SK-N-SH treated with all-trans-retinoic acid at 6 μM for 48 hours (cell line): Measurements from ENCODE around the gene MFSD11.

Experiments used
- ATAC-seq: fragments of 200-7000 bp; cut with Tn5 transposase; 3 replicates; pipeline ENCODE4 v1.9.1; 2020; ENCODE audit warnings: mild to moderate bottlenecking, moderate library complexity
- ARNTL ChIP-seq: fragments of 450-650 bp; formaldehyde crosslinking; IDR thresholded peaks from 2 replicates; pipeline ENCODE4 v1.5.0; 2020; ENCODE audit warnings: low read depth, mild to moderate bottlenecking, moderate library complexity, borderline replicate concordance
- BACH2 ChIP-seq: fragments of 250-450 bp; sonication (Bioruptor Pico); IDR thresholded peaks from 2 replicates; pipeline ENCODE4 v1.9.0; 2021; ENCODE audit warnings: mild to moderate bottlenecking, borderline replicate concordance
- CSDC2 ChIP-seq: fragments of 250-450 bp; sonication (Bioruptor Pico); IDR thresholded peaks from 2 replicates; pipeline ENCODE4 v1.5.0; 2020; ENCODE audit warnings: mild to moderate bottlenecking, moderate library complexity
- GLIS3 ChIP-seq: fragments of 250-450 bp; sonication (Bioruptor Pico); IDR thresholded peaks from 2 replicates; pipeline ENCODE4 v1.5.0; 2020; ENCODE audit warnings: mild to moderate bottlenecking, moderate library complexity
- ISL1 ChIP-seq: fragments of 250-450 bp; sonication (Bioruptor Pico); IDR thresholded peaks from 2 replicates; pipeline ENCODE4 v2.1.2; 2022; ENCODE audit warnings: mild to moderate bottlenecking, moderate library complexity
- OSR1 ChIP-seq: fragments of 250-450 bp; sonication (Bioruptor Pico); IDR thresholded peaks from 2 replicates; pipeline ENCODE4 v1.8.0; 2022; ENCODE audit warnings: moderate library complexity, mild to moderate bottlenecking, inconsistent platforms
- PPARA ChIP-seq: fragments of 250-450 bp; sonication (Bioruptor Pico); IDR thresholded peaks from 2 replicates; pipeline ENCODE4 v1.5.0; 2020; ENCODE audit warnings: mild to moderate bottlenecking, borderline replicate concordance
- SNAI2 ChIP-seq: fragments of 250-450 bp; sonication (Bioruptor Pico); IDR thresholded peaks from 2 replicates; pipeline ENCODE4 v1.5.0; 2020; ENCODE audit warnings: mild to moderate bottlenecking, moderate library complexity
- TCF4 ChIP-seq: fragments of 250-450 bp; sonication (Bioruptor Pico); IDR thresholded peaks from 2 replicates; pipeline ENCODE4 v1.8.0; 2021; ENCODE audit warnings: mild to moderate bottlenecking, moderate library complexity, borderline replicate concordance
- TOX ChIP-seq: fragments of 250-450 bp; sonication (Bioruptor Pico); IDR thresholded peaks from 2 replicates; pipeline ENCODE4 v1.8.0; 2021; ENCODE audit warnings: mild to moderate bottlenecking, moderate library complexity, borderline replicate concordance
- ZC3H10 ChIP-seq: fragments of 250-450 bp; sonication (Bioruptor Pico); IDR thresholded peaks from 2 replicates; pipeline ENCODE4 v1.5.1; 2021; ENCODE audit warnings: mild to moderate bottlenecking, moderate library complexity
- ZFP30 ChIP-seq: fragments of 450-650 bp; formaldehyde crosslinking; IDR thresholded peaks from 2 replicates; pipeline ENCODE4 v1.5.0; 2022; ENCODE audit warnings: mild to moderate bottlenecking, moderate library complexity
- ZNF70 ChIP-seq: fragments of 450-650 bp; formaldehyde crosslinking; IDR thresholded peaks from 2 replicates; pipeline ENCODE4 v1.5.0; 2020; ENCODE audit warnings: mild to moderate bottlenecking, moderate library complexity
- ZNF8 ChIP-seq: fragments of 450-650 bp; formaldehyde crosslinking; IDR thresholded peaks from 2 replicates; pipeline ENCODE4 v1.5.0; 2020; ENCODE audit warnings: mild to moderate bottlenecking, moderate library complexity
- TF ChIP-seq, protein P1 (sequence below): fragments of 250-450 bp; sonication (Bioruptor Pico); IDR thresholded peaks from 2 replicates; pipeline ENCODE4 v1.8.0; 2021; ENCODE audit warnings: low read depth, mild to moderate bottlenecking, moderate library complexity, borderline replicate concordance
- TF ChIP-seq, protein P2 (sequence below): fragments of 250-450 bp; sonication (Bioruptor Pico); IDR thresholded peaks from 2 replicates; pipeline ENCODE4 v1.5.0; 2020; ENCODE audit warnings: mild to moderate bottlenecking, moderate library complexity
- TF ChIP-seq, protein P3 (sequence below): fragments of 250-450 bp; sonication (Bioruptor Pico); IDR thresholded peaks from 2 replicates; pipeline ENCODE4 v1.5.1; 2020; ENCODE audit warnings: low read depth, mild to moderate bottlenecking, moderate library complexity
- TF ChIP-seq, protein P4 (sequence below): fragments of 250-450 bp; sonication (Bioruptor Pico); IDR thresholded peaks from 2 replicates; pipeline ENCODE4 v1.5.1; 2021; ENCODE audit warnings: mild to moderate bottlenecking, moderate library complexity
- TF ChIP-seq, protein P5 (sequence below): fragments of 250-450 bp; sonication (Bioruptor Pico); IDR thresholded peaks from 2 replicates; pipeline ENCODE4 v1.8.0; 2020; ENCODE audit warnings: mild to moderate bottlenecking, moderate library complexity, borderline replicate concordance

Gene MFSD11

DNA sequence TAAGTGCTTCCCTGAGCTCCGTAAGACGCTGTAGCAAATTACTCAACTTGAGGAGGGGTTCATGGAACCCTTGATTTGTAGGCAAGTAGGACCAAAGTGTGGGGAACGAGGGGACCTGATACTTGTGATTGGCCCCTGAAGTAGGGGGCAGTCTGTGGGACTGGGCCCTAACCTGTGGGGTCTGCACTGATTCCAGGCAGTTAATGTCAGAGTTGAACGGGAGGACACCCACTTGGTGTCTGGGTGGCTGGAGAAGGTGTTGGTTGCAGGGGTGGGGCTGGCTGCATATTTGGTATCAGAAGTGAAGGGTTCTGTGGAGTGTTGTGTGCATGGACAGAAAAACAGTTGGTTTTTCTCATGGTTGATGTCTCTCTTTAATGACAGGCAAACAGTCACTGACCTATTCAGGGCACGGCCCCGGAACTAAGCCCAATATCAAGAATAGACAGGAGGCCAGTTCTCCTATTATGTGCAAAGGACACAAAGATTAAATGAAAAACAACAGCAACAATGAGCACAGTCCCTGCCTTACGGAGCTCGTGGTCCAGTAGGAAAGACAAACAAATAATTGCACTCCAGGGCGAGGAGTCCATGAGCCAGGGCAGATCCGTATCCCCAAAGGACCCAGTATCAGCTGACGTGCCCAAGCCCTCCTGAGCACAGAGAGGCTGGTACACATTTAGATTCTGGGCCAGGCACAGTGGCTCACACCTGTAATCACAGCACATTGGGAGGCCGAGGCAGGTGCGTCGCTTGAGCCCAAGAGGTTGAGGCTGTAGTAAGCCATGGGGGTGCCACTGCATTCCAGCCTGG is 46.3 kb upstream of the MFSD11 start:
- TF ChIP-seq ARNTL (CRISPR knock-in tag), result no peak
- no peak for TF ChIP-seq TOX (CRISPR knock-in tag)
- no peak for TF ChIP-seq ZC3H10 (CRISPR knock-in tag)
- no peak for TF ChIP-seq ISL1 (CRISPR knock-in tag)
- TF ChIP-seq OSR1 (CRISPR knock-in tag), result no peak
- TF ChIP-seq, all 23 proteins: peak for 0
- no peak for ATAC-seq

DNA sequence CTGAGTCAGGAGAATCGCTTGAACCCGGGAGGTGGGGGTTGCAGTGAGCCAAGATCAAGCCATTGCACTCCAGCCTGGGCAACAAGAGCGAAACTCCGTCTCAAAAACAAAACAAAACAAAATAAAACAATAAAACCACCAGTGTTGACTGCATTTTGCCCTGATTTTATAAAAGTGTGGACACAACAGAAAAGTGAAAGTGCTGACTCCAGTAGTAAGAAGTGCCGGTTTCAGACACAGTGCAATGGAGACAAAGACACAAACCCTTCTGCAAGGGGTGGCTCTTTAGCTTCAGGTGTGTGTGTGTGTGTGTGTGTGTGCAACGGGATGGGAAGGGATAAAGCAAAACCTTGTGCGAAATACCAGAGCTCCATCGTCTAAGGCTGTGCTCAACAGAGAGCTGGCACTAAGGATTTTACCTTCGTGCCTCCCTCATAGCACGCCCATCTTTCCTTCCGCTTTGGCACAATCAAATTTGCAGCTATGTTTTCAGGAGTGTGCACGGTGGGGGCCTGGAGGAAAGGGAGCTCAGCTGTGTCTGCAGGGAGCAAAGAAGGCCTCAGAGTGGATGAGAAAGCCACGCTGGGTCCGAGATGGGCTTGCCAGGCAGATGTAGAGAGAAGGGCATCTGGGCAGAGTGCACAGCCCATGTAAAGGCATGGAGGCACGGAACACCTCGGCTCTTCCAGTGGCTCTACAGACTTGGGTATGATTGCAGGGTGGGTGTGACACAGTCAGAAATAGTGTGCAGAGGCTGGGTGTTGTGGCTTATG is 42.7 kb upstream of the MFSD11 start:
- ATAC-seq, result no peak
- TF ChIP-seq ZNF8 (CRISPR knock-in tag), result no peak
- no peak for TF ChIP-seq PPARA (CRISPR knock-in tag)
- TF ChIP-seq ARNTL (CRISPR knock-in tag), result no peak
- TF ChIP-seq ISL1 (CRISPR knock-in tag), result no peak
- TF ChIP-seq ZFP30, result no peak
- no peak for TF ChIP-seq OSR1 (CRISPR knock-in tag)

DNA sequence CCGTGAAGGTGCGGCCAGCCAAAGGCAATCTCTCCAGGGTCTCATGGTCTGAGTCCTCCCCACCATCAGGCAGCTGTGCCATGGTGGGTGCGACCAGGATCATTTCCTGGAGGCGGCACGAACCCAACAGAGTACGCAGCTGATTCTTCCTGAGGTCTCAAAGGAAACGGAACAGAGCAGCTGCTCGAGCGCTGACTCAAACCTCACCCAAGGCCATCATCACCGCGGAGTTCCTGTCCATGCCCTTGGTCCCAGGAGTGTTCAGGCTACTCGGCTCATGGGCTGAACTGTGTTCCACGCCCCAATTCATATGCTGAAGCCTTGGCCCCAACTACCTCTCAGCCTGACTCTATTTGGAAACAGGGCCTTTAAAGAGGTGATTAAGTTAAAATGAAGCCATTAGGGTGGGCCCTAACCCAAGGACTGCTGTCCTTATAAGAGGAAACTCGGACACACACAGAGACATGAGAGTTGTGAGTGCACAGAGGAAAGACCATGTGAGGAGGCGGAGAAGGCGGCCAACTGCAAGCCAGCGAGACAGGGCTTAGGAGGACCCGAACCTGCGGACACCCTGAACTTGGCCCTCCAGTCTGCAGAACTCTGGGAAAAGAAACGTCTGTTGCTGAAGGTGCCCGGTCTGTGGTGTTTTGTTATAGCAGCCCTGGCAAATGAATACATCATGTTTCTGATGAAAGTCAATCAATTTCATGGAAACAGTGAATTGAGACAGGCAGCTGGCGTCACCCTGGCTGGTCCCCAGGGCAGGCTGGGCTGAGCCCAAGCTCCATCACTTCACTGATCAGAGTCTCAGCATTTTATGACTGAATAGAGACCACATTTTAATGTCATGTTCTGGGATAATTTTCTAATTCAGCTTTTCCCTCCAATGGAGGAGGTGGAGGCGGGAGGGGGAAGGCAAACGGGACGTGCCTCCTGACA is 40.9 kb upstream of the MFSD11 start:
- no peak for TF ChIP-seq GLIS3 (CRISPR knock-in tag)
- TF ChIP-seq, protein P1, sequence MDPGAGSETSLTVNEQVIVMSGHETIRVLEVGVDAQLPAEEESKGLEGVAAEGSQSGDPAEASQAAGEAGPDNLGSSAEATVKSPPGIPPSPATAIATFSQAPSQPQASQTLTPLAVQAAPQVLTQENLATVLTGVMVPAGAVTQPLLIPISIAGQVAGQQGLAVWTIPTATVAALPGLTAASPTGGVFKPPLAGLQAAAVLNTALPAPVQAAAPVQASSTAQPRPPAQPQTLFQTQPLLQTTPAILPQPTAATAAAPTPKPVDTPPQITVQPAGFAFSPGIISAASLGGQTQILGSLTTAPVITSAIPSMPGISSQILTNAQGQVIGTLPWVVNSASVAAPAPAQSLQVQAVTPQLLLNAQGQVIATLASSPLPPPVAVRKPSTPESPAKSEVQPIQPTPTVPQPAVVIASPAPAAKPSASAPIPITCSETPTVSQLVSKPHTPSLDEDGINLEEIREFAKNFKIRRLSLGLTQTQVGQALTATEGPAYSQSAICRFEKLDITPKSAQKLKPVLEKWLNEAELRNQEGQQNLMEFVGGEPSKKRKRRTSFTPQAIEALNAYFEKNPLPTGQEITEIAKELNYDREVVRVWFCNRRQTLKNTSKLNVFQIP (CRISPR knock-in tag), result no peak
- TF ChIP-seq SNAI2 (CRISPR knock-in tag), result no peak
- TF ChIP-seq, protein P2, sequence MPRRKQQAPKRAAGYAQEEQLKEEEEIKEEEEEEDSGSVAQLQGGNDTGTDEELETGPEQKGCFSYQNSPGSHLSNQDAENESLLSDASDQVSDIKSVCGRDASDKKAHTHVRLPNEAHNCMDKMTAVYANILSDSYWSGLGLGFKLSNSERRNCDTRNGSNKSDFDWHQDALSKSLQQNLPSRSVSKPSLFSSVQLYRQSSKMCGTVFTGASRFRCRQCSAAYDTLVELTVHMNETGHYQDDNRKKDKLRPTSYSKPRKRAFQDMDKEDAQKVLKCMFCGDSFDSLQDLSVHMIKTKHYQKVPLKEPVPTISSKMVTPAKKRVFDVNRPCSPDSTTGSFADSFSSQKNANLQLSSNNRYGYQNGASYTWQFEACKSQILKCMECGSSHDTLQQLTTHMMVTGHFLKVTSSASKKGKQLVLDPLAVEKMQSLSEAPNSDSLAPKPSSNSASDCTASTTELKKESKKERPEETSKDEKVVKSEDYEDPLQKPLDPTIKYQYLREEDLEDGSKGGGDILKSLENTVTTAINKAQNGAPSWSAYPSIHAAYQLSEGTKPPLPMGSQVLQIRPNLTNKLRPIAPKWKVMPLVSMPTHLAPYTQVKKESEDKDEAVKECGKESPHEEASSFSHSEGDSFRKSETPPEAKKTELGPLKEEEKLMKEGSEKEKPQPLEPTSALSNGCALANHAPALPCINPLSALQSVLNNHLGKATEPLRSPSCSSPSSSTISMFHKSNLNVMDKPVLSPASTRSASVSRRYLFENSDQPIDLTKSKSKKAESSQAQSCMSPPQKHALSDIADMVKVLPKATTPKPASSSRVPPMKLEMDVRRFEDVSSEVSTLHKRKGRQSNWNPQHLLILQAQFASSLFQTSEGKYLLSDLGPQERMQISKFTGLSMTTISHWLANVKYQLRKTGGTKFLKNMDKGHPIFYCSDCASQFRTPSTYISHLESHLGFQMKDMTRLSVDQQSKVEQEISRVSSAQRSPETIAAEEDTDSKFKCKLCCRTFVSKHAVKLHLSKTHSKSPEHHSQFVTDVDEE, result no peak
- TF ChIP-seq ZNF8 (CRISPR knock-in tag), result no peak
- TF ChIP-seq TCF4, result no peak
- TF ChIP-seq ARNTL (CRISPR knock-in tag), result no peak
- no peak for TF ChIP-seq BACH2
- TF ChIP-seq, protein P3, sequence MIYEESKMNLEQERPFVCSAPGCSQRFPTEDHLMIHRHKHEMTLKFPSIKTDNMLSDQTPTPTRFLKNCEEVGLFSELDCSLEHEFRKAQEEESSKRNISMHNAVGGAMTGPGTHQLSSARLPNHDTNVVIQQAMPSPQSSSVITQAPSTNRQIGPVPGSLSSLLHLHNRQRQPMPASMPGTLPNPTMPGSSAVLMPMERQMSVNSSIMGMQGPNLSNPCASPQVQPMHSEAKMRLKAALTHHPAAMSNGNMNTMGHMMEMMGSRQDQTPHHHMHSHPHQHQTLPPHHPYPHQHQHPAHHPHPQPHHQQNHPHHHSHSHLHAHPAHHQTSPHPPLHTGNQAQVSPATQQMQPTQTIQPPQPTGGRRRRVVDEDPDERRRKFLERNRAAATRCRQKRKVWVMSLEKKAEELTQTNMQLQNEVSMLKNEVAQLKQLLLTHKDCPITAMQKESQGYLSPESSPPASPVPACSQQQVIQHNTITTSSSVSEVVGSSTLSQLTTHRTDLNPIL (CRISPR knock-in tag), result no peak
- TF ChIP-seq PPARA (CRISPR knock-in tag), result no peak
- TF ChIP-seq CSDC2, result no peak
- TF ChIP-seq, protein P4, sequence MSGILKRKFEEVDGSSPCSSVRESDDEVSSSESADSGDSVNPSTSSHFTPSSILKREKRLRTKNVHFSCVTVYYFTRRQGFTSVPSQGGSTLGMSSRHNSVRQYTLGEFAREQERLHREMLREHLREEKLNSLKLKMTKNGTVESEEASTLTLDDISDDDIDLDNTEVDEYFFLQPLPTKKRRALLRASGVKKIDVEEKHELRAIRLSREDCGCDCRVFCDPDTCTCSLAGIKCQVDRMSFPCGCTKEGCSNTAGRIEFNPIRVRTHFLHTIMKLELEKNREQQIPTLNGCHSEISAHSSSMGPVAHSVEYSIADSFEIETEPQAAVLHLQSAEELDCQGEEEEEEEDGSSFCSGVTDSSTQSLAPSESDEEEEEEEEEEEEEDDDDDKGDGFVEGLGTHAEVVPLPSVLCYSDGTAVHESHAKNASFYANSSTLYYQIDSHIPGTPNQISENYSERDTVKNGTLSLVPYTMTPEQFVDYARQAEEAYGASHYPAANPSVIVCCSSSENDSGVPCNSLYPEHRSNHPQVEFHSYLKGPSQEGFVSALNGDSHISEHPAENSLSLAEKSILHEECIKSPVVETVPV, result no peak
- TF ChIP-seq, protein P5, sequence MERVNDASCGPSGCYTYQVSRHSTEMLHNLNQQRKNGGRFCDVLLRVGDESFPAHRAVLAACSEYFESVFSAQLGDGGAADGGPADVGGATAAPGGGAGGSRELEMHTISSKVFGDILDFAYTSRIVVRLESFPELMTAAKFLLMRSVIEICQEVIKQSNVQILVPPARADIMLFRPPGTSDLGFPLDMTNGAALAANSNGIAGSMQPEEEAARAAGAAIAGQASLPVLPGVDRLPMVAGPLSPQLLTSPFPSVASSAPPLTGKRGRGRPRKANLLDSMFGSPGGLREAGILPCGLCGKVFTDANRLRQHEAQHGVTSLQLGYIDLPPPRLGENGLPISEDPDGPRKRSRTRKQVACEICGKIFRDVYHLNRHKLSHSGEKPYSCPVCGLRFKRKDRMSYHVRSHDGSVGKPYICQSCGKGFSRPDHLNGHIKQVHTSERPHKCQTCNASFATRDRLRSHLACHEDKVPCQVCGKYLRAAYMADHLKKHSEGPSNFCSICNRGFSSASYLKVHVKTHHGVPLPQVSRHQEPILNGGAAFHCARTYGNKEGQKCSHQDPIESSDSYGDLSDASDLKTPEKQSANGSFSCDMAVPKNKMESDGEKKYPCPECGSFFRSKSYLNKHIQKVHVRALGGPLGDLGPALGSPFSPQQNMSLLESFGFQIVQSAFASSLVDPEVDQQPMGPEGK (CRISPR knock-in tag), result no peak
- no peak for TF ChIP-seq ZNF70 (CRISPR knock-in tag)
- ATAC-seq, result no peak
